ENCODE results near the gene OR51S1. TPM values are rescaled to one million over a fixed set of nuclear protein-coding genes. Genes with fewer than 3 reads are reported as not detected.
"Not testable (repeated sequence)": the region's sequence is repeated elsewhere in the genome, so short reads cannot be mapped to it uniquely, and the experiment has no call there.

The OR51S1 gene
- total and polyA plus RNA-seq, 8 donors = not detected

GRCh38 chr11:4865855-4866254 lies 16.8 kb upstream of the OR51S1 start:
- Histone ChIP-seq H3K27me3 (no peaks in the 10 kb centered on the region), H3K4me1 (no peaks in the 10 kb centered on the region), H3K36me3 (no peaks in the 10 kb centered on the region), H3K27ac (no peak overlapping the region), H3K9me3 (no peaks in the 10 kb centered on the region), H3K4me3 (no peak overlapping the region)
- intact Hi-C loops (cut with DNase I) = no loop called here
- ATAC-seq (no peak), DNase-seq (no peak)
- no peak for TF ChIP-seq CTCF (IDR thresholded peaks at IDR 0.05)

DNA sequence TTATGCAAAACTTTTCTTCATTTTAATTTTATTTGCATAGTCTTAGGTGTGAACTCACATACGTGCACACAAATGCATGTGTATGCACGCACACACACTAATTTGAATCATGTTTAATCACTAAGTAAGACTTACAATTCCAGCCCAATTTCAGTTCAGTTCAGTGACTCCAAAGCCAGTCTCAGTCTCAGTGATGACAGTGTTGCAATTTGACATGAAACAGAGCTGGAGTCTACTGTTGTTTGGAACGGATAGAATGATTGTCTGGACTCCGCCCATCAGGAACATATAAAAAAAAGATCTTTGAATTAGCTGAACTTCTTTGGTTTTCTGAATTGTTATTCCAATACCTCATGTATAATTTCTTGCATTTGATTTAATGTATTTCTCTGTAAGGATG lies 14.9 kb upstream of the OR51S1 start:
- no peaks in the 10 kb centered on the region for H3K9me3 ChIP-seq
- H3K36me3 ChIP-seq = no peaks in the 10 kb centered on the region
- no peaks in the 10 kb centered on the region for H3K27me3 ChIP-seq
- intact Hi-C loops (cut with DNase I) = no loop called here
- H3K27ac ChIP-seq = no peak overlapping the region
- ATAC-seq (no peak), DNase-seq (no peak)
- no peak overlapping the region for H3K4me3 ChIP-seq
- TF ChIP-seq CTCF (IDR thresholded peaks at IDR 0.05) = no peak
- no peaks in the 10 kb centered on the region for H3K4me1 ChIP-seq

GRCh38 chr11:4862447-4863236 lies 13.6 kb upstream of the OR51S1 start:
- intact Hi-C loops (cut with DNase I) = no loop called here
- no peak for DNase-seq

GRCh38 chr11:4854286-4854685 lies 5.3 kb upstream of the OR51S1 start:
- H3K36me3 ChIP-seq; H3K27ac ChIP-seq; ATAC-seq; DNase-seq; H3K27me3 ChIP-seq; intact Hi-C loops (cut with DNase I); H3K9me3 ChIP-seq; H3K4me1 ChIP-seq; H3K4me3 ChIP-seq: not testable (repeated sequence)

More at GRCh38 chr11:4862447-4863236, 13.6 kb upstream of the OR51S1 start:
- H3K36me3 ChIP-seq = no peaks in the 10 kb centered on the region
- H3K27me3 ChIP-seq = no peaks in the 10 kb centered on the region
- no peak overlapping the region for H3K27ac ChIP-seq
- no peaks in the 10 kb centered on the region for H3K4me1 ChIP-seq
- TF ChIP-seq CTCF (IDR thresholded peaks at IDR 0.05) = no peak
- no peak overlapping the region for H3K4me3 ChIP-seq
- no peaks in the 10 kb centered on the region for H3K9me3 ChIP-seq
- ATAC-seq = no peak

DNA sequence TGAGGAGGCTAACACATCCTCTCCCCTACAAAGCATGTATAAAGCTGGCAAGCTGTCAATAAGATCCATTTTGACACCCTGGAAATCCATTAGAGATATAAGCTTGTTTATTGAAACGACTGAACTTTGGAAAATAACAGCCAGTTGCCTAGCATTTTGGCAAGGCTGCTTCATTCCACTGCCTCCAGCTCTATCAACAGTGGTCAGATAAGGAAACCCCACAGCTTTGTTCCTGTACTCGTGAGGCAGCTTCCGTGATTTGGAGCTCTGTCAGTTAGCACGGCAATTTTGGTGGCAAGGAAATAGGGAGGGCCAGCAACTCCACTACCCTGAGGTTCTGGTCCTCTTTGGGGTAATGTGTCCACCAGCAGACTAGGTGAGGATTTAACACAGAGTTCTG lies 2.0 kb upstream of the OR51S1 start:
- intact Hi-C loops (cut with DNase I) = no loop called here
- H3K9me3 ChIP-seq = no peaks in the 10 kb centered on the region
- no peak overlapping the region for H3K27ac ChIP-seq
- no peaks in the 10 kb centered on the region for H3K36me3 ChIP-seq
- no peak for TF ChIP-seq CTCF (IDR thresholded peaks at IDR 0.05)
- peak in 1 of 4 donors; percentile 7 for DNase-seq
- no peak for ATAC-seq
- H3K4me1 ChIP-seq = no peaks in the 10 kb centered on the region
- no peaks in the 10 kb centered on the region for H3K27me3 ChIP-seq
- no peak overlapping the region for H3K4me3 ChIP-seq
